Measurements from ENCODE around the gene RNF181. TPM values are rescaled to one million over a fixed set of nuclear protein-coding genes. Genes with fewer than 3 reads are reported as not detected.
"Not testable (repeated sequence)": the region's sequence is repeated elsewhere in the genome, so short reads cannot be mapped to it uniquely, and the experiment has no call there.

Gene RNF181
- total and polyA plus RNA-seq, 3 experiments from 2014 or later: 88.2 to 181 (median 95.1) TPM

- H3K9me3 ChIP-seq (ENCODE audit: low read length): no peaks in the 10 kb centered on the region
- Mint-ChIP-seq H3K27me3 (peaks cover 0 to under 1% of the 10 kb centered on the region in 2 donors), H3K36me3 (peaks cover 0 to 10% (median 0%) of the 10 kb centered on the region in 3 donors), H3K4me3 (peak overlapping the region in 1 of 7 donors; percentile 22), H3K9me3 (no peaks in the 10 kb centered on the region), H3K27ac (peak overlapping the region in 3 of 8 donors; percentile 0 to 80 (median 6)), H3K4me1 (peaks cover 36 to 42% (median 37%) of the 10 kb centered on the region in 3 donors)
- no peak for DNase-seq
- no peak overlapping the region for H3K27ac ChIP-seq (ENCODE audit: low read depth, low read length)
- ChIA-PET CTCF (no interaction called here), POLR2A (interaction anchor here (0.7 kb wide), 1 partner anchor 19 kb away, joined by 8 read pairs; no protein-coding TSS in a partner anchor)
- no peaks in the 10 kb centered on the region for H3K27me3 ChIP-seq (ENCODE audit: insufficient read depth, low read length, poor library complexity, severe bottlenecking)
- H3K4me1 ChIP-seq (ENCODE audit: insufficient read depth, low read length): peaks cover 23% of the 10 kb centered on the region
- no peak overlapping the region for H3K4me3 ChIP-seq (ENCODE audit: low read length)
- no peaks in the 10 kb centered on the region for H3K36me3 ChIP-seq (ENCODE audit: insufficient read depth, low read length)
Observed at GRCh38 chr2:85590950-85591349, 4.6 kb upstream of the RNF181 start.

- no peaks in the 10 kb centered on the region for H3K9me3 Mint-ChIP-seq
- Histone ChIP-seq H3K27me3 (ENCODE audit: insufficient read depth, low read length, poor library complexity, severe bottlenecking) (no peaks in the 10 kb centered on the region), H3K9me3 (ENCODE audit: low read length) (no peaks in the 10 kb centered on the region), H3K27ac (ENCODE audit: low read depth, low read length) (no peak overlapping the region), H3K4me3 (ENCODE audit: low read length) (no peak overlapping the region), H3K4me1 (ENCODE audit: insufficient read depth, low read length) (peaks cover 26% of the 10 kb centered on the region), H3K36me3 (ENCODE audit: insufficient read depth, low read length) (no peaks in the 10 kb centered on the region)
- ChIA-PET CTCF (no interaction called here), POLR2A (no interaction called here)
- H3K27ac Mint-ChIP-seq: peak overlapping the region in 2 of 8 donors; percentile 7 to 66
- H3K27me3 Mint-ChIP-seq: no peaks in the 10 kb centered on the region
- peak overlapping the region in 1 of 7 donors; percentile 76 for H3K4me3 Mint-ChIP-seq
- no peak for DNase-seq
- peaks cover 38 to 44% (median 41%) of the 10 kb centered on the region in 3 donors for H3K4me1 Mint-ChIP-seq
- H3K36me3 Mint-ChIP-seq: peaks cover 0 to 13% (median 0%) of the 10 kb centered on the region in 3 donors
Observed at GRCh38 chr2:85591563-85591962, 4.0 kb upstream of the RNF181 start.

GRCh38 chr2:85592299-85592698 lies 3.2 kb upstream of the RNF181 start:
- CTCF ChIA-PET: interaction anchor here (0.6 to 1.2 kb wide), 2 partner anchors 9 to 30 kb away, joined by 3 read pairs; no protein-coding TSS in a partner anchor
- H3K27me3 Mint-ChIP-seq; H3K4me3 ChIP-seq (ENCODE audit: low read length); H3K27ac ChIP-seq (ENCODE audit: low read depth, low read length); H3K27me3 ChIP-seq (ENCODE audit: insufficient read depth, low read length, poor library complexity, severe bottlenecking); H3K36me3 ChIP-seq (ENCODE audit: insufficient read depth, low read length); DNase-seq; H3K9me3 ChIP-seq (ENCODE audit: low read length); POLR2A ChIA-PET; H3K9me3 Mint-ChIP-seq: not testable (repeated sequence)
- peak overlapping the region in 2 of 7 donors; percentile 68 to 76 for H3K4me3 Mint-ChIP-seq
- H3K27ac Mint-ChIP-seq: peak overlapping the region in 3 of 8 donors; percentile 29 to 83 (median 58)
- peaks cover 28% of the 10 kb centered on the region for H3K4me1 ChIP-seq (ENCODE audit: insufficient read depth, low read length)
- peaks cover 0 to 20% (median 0%) of the 10 kb centered on the region in 3 donors for H3K36me3 Mint-ChIP-seq
- peaks cover 44 to 50% (median 47%) of the 10 kb centered on the region in 3 donors for H3K4me1 Mint-ChIP-seq

GRCh38 chr2:85593023-85593422 lies 2.5 kb upstream of the RNF181 start:
- H3K27me3 Mint-ChIP-seq: no peaks in the 10 kb centered on the region
- Histone ChIP-seq H3K36me3 (ENCODE audit: insufficient read depth, low read length) (peaks cover 10% of the 10 kb centered on the region), H3K27ac (ENCODE audit: low read depth, low read length) (no peak overlapping the region), H3K9me3 (ENCODE audit: low read length) (no peaks in the 10 kb centered on the region), H3K4me1 (ENCODE audit: insufficient read depth, low read length) (peaks cover 22% of the 10 kb centered on the region), H3K4me3 (ENCODE audit: low read length) (no peak overlapping the region), H3K27me3 (ENCODE audit: insufficient read depth, low read length, poor library complexity, severe bottlenecking) (no peaks in the 10 kb centered on the region)
- H3K9me3 Mint-ChIP-seq: no peaks in the 10 kb centered on the region
- CTCF ChIA-PET: interaction anchor here (1.2 kb wide), 1 partner anchor 9 kb away, joined by 3 read pairs; no protein-coding TSS in a partner anchor
- peaks cover 40 to 47% (median 42%) of the 10 kb centered on the region in 3 donors for H3K4me1 Mint-ChIP-seq
- H3K4me3 Mint-ChIP-seq: peak overlapping the region in 4 of 7 donors; percentile 8 to 99 (median 45)
- peak in 1 of 5 donors; percentile 30 for DNase-seq
- peaks cover 0 to 25% (median 0%) of the 10 kb centered on the region in 3 donors for H3K36me3 Mint-ChIP-seq
- POLR2A ChIA-PET: no interaction called here
- H3K27ac Mint-ChIP-seq: peak overlapping the region in 4 of 8 donors; percentile 23 to 67 (median 42)

GRCh38 chr2:85594715-85595300 lies 737 bp upstream of the RNF181 start:
- Histone ChIP-seq H3K4me3 (ENCODE audit: low read length) (peak overlapping the region; percentile 87), H3K4me1 (ENCODE audit: insufficient read depth, low read length) (peaks cover 22% of the 10 kb centered on the region), H3K36me3 (ENCODE audit: insufficient read depth, low read length) (peaks cover 10% of the 10 kb centered on the region), H3K9me3 (ENCODE audit: low read length) (no peaks in the 10 kb centered on the region), H3K27me3 (ENCODE audit: insufficient read depth, low read length, poor library complexity, severe bottlenecking) (no peaks in the 10 kb centered on the region), H3K27ac (ENCODE audit: low read depth, low read length) (peak overlapping the region; percentile 84)
- POLR2A ChIA-PET: interaction anchor here (1.2 to 2.3 kb wide), 8 partner anchors 10 to 267 kb away, joined by 4 to 21 read pairs (median 10); partner anchors contain the start of genes C2orf68, GGCX, MAT2A and TGOLN2
- peak overlapping the region; percentile 81 to 99 (median 95) for H3K27ac Mint-ChIP-seq
- peaks cover 34 to 51% (median 38%) of the 10 kb centered on the region in 3 donors for H3K4me1 Mint-ChIP-seq
- DNase-seq: peak in 1 of 5 donors; percentile 39
- peak overlapping the region; percentile 96 to 99 (median 98) for H3K4me3 Mint-ChIP-seq
- CTCF ChIA-PET: interaction anchor here (1.0 to 3.6 kb wide), 9 partner anchors 9 to 56 kb away, joined by 3 to 16 read pairs (median 4); partner anchors contain the start of genes C2orf68 and MAT2A
- H3K36me3 Mint-ChIP-seq: peaks cover 0 to 36% (median 0%) of the 10 kb centered on the region in 3 donors
- H3K9me3 Mint-ChIP-seq: no peaks in the 10 kb centered on the region
- no peaks in the 10 kb centered on the region for H3K27me3 Mint-ChIP-seq

- H3K27me3 ChIP-seq (ENCODE audit: insufficient read depth, low read length, poor library complexity, severe bottlenecking): no peaks in the 10 kb centered on the region
- Mint-ChIP-seq H3K9me3 (no peaks in the 10 kb centered on the region), H3K27ac (peak overlapping the region; percentile 81 to 99 (median 95)), H3K4me1 (peaks cover 34 to 57% (median 35%) of the 10 kb centered on the region in 3 donors), H3K27me3 (no peaks in the 10 kb centered on the region), H3K4me3 (peak overlapping the region; percentile 96 to 99 (median 98)), H3K36me3 (peaks cover 0 to 36% (median 0%) of the 10 kb centered on the region in 3 donors)
- H3K4me3 ChIP-seq (ENCODE audit: low read length): peak overlapping the region; percentile 87
- no peaks in the 10 kb centered on the region for H3K9me3 ChIP-seq (ENCODE audit: low read length)
- peaks cover 22% of the 10 kb centered on the region for H3K4me1 ChIP-seq (ENCODE audit: insufficient read depth, low read length)
- peak overlapping the region; percentile 84 for H3K27ac ChIP-seq (ENCODE audit: low read depth, low read length)
- DNase-seq: no peak
- ChIA-PET CTCF (interaction anchor here (1.0 to 3.6 kb wide), 7 partner anchors 14 to 57 kb away, joined by 3 to 16 read pairs (median 4); partner anchors contain the start of genes C2orf68 and MAT2A), POLR2A (interaction anchor here (0.6 to 2.3 kb wide), 11 partner anchors 9 to 268 kb away, joined by 3 to 21 read pairs (median 8); partner anchors contain the start of genes C2orf68, GGCX, MAT2A and TGOLN2)
- H3K36me3 ChIP-seq (ENCODE audit: insufficient read depth, low read length): peaks cover 10% of the 10 kb centered on the region
Observed at GRCh38 chr2:85596026-85596333, 435 bp downstream of the RNF181 start.

- no peaks in the 10 kb centered on the region for H3K9me3 ChIP-seq (ENCODE audit: low read length)
- peak overlapping the region in 7 of 8 donors; percentile 81 to 99 (median 95) for H3K27ac Mint-ChIP-seq
- peaks cover 24% of the 10 kb centered on the region for H3K4me1 ChIP-seq (ENCODE audit: insufficient read depth, low read length)
- no peaks in the 10 kb centered on the region for H3K27me3 ChIP-seq (ENCODE audit: insufficient read depth, low read length, poor library complexity, severe bottlenecking)
- H3K4me3 ChIP-seq (ENCODE audit: low read length): peak overlapping the region; percentile 87
- H3K4me3 Mint-ChIP-seq: peak overlapping the region; percentile 96 to 99 (median 98)
- DNase-seq: peak in 1 of 5 donors; percentile 26
- ChIA-PET POLR2A (interaction anchor here (1.1 to 2.3 kb wide), 5 partner anchors 9 to 269 kb away, joined by 3 to 13 read pairs (median 8); partner anchors contain the start of genes GGCX, TGOLN2 and VAMP5), CTCF (interaction anchor here (1.3 to 3.6 kb wide), 2 partner anchors 13 to 40 kb away, joined by 3 to 16 read pairs; no protein-coding TSS in a partner anchor)
- H3K27ac ChIP-seq (ENCODE audit: low read depth, low read length): peak overlapping the region; percentile 84
- peaks cover 10% of the 10 kb centered on the region for H3K36me3 ChIP-seq (ENCODE audit: insufficient read depth, low read length)
- H3K4me1 Mint-ChIP-seq: peaks cover 34 to 63% (median 36%) of the 10 kb centered on the region in 3 donors
- H3K9me3 Mint-ChIP-seq: no peaks in the 10 kb centered on the region
- no peaks in the 10 kb centered on the region for H3K27me3 Mint-ChIP-seq
- H3K36me3 Mint-ChIP-seq: peaks cover 0 to 35% (median 0%) of the 10 kb centered on the region in 3 donors
Observed at GRCh38 chr2:85596486-85597143, 1.1 kb downstream of the RNF181 start.

Data from CD8-positive, alpha-beta memory T cell (primary cell).